Uterus (tissue), 2 donors: Measurements from ENCODE around the gene PARD3.

Source experiments
- POLR2A ChIP-seq, 2 donors: fragments of 450-650 bp; IDR thresholded peaks; one replicate each; pipeline ENCODE4 v1.6.1; 2016; ENCODE audit warnings: antibody characterized with exemption in 2 of 2, mild to moderate bottlenecking in 1 of 2, moderate library complexity in 1 of 2
- TF ChIP-seq, protein P1 (sequence below), 4 experiments: fragments of 200-600 bp in 2 of 4; fragments of 450-650 bp in 2 of 4; sonication (generic) in 2 of 4; IDR thresholded peaks; one replicate each; pipeline ENCODE4 v1.5.1; 2016 to 2019; ENCODE audit warnings: antibody characterized with exemption in 4 of 4, mild to moderate bottlenecking in 2 of 4, moderate library complexity in 1 of 4

DNA sequence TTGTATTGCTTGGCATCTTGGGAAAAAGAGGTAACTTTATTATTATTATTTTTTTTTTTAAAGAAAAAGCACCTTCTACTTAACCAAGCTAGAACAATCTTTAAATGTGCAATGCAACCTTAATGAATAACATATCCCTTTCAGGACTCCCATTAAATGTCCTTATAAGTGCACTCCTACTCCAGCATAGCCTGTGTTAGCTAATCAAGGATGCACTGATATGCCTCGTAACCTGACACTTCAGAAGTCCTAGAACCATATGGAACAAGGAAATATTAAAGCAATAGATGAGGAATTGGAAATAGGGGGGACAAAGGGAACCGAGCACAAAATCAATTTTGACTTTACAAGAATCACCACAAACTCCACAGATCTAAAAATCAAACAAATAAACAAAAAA, 522.4 kb downstream of the PARD3 start:
- no peak for TF ChIP-seq POLR2A (IDR thresholded peaks at IDR 0.05)
- TF ChIP-seq, protein P1, sequence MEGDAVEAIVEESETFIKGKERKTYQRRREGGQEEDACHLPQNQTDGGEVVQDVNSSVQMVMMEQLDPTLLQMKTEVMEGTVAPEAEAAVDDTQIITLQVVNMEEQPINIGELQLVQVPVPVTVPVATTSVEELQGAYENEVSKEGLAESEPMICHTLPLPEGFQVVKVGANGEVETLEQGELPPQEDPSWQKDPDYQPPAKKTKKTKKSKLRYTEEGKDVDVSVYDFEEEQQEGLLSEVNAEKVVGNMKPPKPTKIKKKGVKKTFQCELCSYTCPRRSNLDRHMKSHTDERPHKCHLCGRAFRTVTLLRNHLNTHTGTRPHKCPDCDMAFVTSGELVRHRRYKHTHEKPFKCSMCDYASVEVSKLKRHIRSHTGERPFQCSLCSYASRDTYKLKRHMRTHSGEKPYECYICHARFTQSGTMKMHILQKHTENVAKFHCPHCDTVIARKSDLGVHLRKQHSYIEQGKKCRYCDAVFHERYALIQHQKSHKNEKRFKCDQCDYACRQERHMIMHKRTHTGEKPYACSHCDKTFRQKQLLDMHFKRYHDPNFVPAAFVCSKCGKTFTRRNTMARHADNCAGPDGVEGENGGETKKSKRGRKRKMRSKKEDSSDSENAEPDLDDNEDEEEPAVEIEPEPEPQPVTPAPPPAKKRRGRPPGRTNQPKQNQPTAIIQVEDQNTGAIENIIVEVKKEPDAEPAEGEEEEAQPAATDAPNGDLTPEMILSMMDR (IDR thresholded peaks at IDR 0.05) = no peak
